ENCODE results near the gene MBTPS1. TPM values are rescaled to one million over a fixed set of nuclear protein-coding genes. Genes with fewer than 3 reads are reported as not detected.

The MBTPS1 gene
- total and polyA plus RNA-seq, 9 of the 15 experiments (the other 6 are each of a cell fraction or from before 2014, with no cell fraction given) = 2.8 to 57.6 (median 43.8) TPM

DNA sequence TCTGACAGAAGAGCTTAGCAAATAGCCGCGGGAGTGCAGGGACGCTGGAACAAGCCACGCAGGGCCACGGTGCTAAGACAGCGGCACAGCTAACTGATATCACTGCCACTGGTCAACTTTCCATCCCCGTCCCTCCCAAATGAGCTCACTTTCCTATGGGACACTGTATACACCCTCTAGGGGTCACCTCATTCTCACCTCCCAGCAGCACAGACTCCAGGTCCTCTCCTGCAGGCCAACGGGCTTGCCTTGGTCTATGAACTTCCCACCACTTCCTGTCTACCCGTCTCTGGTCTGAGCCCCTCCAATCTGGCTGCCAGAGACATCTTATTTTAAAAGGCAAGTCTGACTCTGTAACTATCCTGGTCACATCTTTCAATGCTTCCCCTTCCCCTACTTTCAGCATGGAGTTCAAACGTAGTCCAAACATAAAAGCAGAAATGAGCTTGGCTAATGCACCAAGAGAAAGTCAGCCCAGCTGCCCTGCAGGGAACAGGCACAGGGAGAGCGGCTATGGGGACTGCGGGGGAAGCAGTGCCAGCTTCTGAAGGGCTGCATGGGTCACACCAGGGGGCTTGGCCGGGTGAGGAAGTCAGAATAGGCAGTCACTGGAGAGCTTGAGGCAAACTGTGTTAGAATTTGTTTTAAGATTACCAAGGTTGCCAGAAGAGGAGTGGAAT, 47.8 kb downstream of the MBTPS1 start (continued):
- TF ChIP-seq, protein P1, sequence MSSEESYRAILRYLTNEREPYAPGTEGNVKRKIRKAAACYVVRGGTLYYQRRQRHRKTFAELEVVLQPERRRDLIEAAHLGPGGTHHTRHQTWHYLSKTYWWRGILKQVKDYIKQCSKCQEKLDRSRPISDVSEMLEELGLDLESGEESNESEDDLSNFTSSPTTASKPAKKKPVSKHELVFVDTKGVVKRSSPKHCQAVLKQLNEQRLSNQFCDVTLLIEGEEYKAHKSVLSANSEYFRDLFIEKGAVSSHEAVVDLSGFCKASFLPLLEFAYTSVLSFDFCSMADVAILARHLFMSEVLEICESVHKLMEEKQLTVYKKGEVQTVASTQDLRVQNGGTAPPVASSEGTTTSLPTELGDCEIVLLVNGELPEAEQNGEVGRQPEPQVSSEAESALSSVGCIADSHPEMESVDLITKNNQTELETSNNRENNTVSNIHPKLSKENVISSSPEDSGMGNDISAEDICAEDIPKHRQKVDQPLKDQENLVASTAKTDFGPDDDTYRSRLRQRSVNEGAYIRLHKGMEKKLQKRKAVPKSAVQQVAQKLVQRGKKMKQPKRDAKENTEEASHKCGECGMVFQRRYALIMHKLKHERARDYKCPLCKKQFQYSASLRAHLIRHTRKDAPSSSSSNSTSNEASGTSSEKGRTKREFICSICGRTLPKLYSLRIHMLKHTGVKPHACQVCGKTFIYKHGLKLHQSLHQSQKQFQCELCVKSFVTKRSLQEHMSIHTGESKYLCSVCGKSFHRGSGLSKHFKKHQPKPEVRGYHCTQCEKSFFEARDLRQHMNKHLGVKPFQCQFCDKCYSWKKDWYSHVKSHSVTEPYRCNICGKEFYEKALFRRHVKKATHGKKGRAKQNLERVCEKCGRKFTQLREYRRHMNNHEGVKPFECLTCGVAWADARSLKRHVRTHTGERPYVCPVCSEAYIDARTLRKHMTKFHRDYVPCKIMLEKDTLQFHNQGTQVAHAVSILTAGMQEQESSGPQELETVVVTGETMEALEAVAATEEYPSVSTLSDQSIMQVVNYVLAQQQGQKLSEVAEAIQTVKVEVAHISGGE (CRISPR knock-in tag; IDR thresholded peaks at IDR 0.05) = no peak
- TF ChIP-seq, protein P2, sequence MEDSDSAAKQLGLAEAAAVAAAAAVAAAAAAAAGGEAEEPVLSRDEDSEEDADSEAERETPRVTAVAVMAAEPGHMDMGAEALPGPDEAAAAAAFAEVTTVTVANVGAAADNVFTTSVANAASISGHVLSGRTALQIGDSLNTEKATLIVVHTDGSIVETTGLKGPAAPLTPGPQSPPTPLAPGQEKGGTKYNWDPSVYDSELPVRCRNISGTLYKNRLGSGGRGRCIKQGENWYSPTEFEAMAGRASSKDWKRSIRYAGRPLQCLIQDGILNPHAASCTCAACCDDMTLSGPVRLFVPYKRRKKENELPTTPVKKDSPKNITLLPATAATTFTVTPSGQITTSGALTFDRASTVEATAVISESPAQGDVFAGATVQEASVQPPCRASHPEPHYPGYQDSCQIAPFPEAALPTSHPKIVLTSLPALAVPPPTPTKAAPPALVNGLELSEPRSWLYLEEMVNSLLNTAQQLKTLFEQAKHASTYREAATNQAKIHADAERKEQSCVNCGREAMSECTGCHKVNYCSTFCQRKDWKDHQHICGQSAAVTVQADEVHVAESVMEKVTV (CRISPR knock-in tag; IDR thresholded peaks at IDR 0.05) = no peak
- no peak for TF ChIP-seq RNF2 (IDR thresholded peaks at IDR 0.05)
- no peak for TF ChIP-seq ARNT (IDR thresholded peaks at IDR 0.05)
- no peak for TF ChIP-seq U2AF1 (optimal IDR thresholded peaks at IDR 0.05; ENCODE audit: low read depth, low read length)
- TF ChIP-seq, protein P3, sequence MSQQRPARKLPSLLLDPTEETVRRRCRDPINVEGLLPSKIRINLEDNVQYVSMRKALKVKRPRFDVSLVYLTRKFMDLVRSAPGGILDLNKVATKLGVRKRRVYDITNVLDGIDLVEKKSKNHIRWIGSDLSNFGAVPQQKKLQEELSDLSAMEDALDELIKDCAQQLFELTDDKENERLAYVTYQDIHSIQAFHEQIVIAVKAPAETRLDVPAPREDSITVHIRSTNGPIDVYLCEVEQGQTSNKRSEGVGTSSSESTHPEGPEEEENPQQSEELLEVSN (IDR thresholded peaks at IDR 0.05; ENCODE audit: borderline replicate concordance in 1 of 2, extremely low read depth in 1 of 2, insufficient read depth in 1 of 2, insufficient read length in 1 of 2, low read depth in 1 of 2, low read length in 1 of 2, poor library complexity in 1 of 2, severe bottlenecking in 1 of 2) = no peak
- no peak for TF ChIP-seq XRCC3 (IDR thresholded peaks at IDR 0.05)
- TF ChIP-seq, protein P4, sequence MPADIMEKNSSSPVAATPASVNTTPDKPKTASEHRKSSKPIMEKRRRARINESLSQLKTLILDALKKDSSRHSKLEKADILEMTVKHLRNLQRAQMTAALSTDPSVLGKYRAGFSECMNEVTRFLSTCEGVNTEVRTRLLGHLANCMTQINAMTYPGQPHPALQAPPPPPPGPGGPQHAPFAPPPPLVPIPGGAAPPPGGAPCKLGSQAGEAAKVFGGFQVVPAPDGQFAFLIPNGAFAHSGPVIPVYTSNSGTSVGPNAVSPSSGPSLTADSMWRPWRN (IDR thresholded peaks at IDR 0.05; ENCODE audit: low read depth) = no peak
- no peak for TF ChIP-seq LEF1 (IDR thresholded peaks at IDR 0.05)
